ENCODE results near the gene BANF2.
"Not testable (repeated sequence)": the region's sequence is repeated elsewhere in the genome, so short reads cannot be mapped to it uniquely, and the experiment has no call there.

BANF2 gene

GRCh38 chr20:17767624-17768023 lies 67.9 kb downstream of the BANF2 start:
- no peak for DNase-seq

DNA sequence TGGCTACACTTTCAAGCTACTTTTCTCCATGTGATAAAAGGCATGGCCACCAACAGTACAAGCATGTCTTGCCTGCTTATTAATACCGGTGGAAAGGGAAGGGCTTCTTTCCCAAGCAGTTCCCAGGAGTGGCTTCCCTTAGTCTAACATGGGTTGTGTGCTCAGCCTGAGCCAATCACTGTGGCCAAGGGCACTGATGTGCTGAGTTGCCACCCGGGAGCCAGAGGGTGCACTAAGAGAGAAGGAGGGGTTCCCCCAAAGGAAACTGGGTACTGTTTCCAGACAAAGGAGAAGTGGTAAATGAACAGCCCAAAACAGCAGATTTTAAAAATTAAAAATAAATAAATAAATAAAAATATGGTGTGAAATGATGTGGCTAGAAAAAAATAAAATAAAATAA lies 68.5 kb downstream of the BANF2 start:
- DNase-seq: peak; percentile 9

- peak; percentile 12 for DNase-seq
These were observed 70.0 kb downstream of the BANF2 start for GRCh38 chr20:17769716-17770115.

DNA sequence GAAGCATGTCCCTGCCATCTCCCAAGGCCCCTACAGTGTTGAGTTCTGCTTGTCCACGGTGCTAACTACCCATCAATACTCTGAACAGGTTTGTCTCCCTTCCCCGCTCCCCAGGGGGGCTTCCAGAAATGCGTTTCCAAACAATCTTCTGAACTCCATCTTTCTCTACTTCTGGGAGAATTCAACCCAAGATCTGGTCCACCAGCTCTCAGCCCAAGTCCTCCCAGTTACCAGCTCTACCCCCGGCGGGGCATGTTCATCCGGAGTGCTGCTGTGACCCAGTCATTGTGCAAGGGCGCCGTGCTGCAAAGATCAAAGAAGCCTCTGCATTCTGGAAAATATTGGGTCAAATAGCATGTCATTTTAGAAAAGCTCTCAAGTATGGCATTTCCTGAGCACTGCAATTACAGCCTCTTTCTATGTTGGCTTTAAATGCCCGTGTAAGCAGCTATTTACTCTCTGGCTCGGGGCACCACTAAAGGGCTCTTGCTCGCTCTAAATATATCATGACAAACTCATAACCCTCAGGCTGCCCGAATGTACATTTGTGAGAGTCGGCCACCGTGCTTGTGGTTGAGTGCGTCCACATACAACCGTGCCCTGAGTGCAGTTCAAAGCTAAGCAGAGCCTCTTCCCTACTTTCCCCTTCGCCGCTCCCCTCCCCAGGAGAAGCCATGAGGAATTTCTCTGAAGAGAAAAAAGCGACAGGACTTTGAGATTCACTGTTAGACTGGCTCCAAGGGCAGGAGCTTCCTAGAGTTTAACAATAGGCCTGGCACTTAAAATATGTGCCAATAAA lies 71.6 kb downstream of the BANF2 start:
- DNase-seq: no peak

GRCh38 chr20:17772005-17772343 lies 72.2 kb downstream of the BANF2 start:
- DNase-seq: no peak

DNA sequence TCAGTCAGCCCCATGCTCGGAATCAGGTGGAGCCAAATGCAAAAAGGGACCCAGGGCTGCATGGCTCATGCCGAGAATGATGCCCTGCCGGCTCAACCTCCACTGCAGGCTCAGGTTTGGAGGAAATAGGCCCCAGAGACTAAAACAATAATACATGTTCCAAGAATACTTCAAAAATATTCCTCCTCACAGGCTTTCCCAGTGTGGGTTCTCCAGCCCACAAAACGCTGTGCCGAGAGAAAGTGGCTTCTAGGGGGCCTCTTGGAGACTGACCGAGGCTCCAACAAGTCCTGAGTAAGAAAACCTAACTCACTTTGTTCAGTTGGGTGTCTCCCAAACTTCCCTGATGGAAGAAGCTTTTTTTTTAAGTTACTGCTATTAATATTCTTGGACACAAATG lies 73.9 kb downstream of the BANF2 start:
- no peak for DNase-seq

- DNase-seq: no peak
These were observed 75.8 kb downstream of the BANF2 start for GRCh38 chr20:17775600-17775999.

DNA sequence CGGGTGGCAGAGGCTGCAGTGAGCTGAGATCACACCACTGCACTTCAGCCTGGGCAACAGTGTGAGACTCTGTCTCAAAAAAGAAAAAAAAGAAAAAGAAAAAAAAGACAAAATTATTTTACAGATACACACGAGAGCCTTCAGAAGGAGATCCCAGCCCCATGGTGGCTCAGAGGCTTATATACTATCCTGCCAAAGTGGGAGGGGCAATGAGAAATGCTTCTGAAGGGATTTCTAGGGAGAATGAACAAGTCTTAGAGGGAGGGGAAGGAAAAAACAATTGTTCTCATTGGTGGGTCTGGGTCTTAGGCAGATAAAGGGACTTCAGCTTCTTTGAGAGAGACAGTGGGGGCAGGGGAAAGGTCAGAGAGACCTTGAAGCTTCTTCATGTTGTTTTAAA lies 76.8 kb downstream of the BANF2 start:
- DNase-seq: no peak

DNA sequence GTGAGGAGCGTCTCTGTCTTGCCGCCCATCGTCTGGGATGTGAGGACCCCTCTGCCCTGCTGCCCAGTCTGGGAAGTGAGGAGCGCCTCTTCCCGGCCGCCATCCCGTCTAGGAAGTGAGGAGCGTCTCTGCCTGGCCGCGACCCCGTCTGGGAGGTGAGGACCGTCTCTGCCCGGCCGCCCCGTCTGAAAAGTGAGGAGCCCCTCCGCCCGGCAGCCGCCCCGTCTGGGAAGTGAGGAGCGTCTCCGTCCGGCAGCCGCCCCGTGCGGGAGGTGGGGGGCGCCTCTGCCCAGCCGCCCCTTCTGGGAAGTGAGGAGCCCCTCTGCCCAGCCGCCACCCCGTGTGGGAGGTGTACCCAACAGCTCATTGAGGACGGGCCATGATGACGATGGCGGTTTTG lies 79.2 kb downstream of the BANF2 start:
- DNase-seq: not testable (repeated sequence)

- DNase-seq: no peak
These were observed 83.0 kb downstream of the BANF2 start for GRCh38 chr20:17782768-17783167.

DNA sequence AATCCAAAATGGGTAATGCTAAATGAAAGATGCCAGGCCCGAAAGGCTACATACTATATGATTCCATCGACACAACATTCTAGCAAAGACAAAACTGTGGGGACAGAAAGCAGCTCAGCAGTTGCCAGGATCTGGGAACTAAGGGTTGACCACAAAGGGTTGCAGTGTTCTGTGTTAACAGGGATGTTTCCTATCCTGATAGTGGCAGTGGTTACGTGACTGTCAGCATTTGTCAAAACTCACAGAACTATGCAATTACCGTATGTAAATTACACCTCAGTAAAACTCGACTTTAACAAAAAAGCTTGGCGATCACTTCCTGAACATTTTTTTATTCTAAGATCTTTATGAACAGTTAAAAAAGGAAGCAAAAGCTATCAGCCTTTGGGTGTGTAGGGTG lies 83.9 kb downstream of the BANF2 start:
- no peak for DNase-seq

- no peak for DNase-seq
These were observed 85.2 kb downstream of the BANF2 start for GRCh38 chr20:17785007-17785406.

All from suppressor macrophage treated with lipopolysaccharide for 4 hours (primary cell).